NCI-H226 (cell line): ENCODE data around the gene TMEM247.

Experiments
- DNase-seq: peaks from one replicate; pipeline ENCODE4 v3.0.0-alpha.2; 2015

TMEM247 gene

DNA sequence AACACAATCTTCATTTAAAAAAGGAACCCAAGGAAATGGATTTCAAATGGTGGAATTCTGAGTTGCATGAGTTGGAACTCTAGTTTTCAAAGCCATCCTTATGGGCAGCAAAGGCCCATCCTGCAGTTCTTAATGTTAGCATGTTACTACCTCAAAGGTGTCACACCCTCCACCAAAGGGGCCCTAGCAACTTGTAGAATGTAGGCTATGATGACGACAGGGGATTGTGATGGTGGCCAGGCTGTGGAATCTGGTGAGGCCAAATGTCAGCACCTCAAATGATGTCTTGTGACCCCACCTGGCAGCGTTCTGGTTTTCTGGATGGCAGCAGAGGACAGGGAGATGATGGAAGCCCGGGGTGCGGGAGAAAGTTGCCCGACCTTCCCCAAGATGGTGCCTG, at the start of gene TMEM247:
TMEM247 (plus strand) TSS at position 301 of the 400 bp plus-strand sequence.
- no peak for DNase-seq

- DNase-seq = no peak
Measured at GRCh38 chr2:46430413-46430812, 49.0 kb upstream of the TMEM247 start.

- no peak for DNase-seq
Measured at GRCh38 chr2:46430992-46431391, 48.4 kb upstream of the TMEM247 start.

DNA sequence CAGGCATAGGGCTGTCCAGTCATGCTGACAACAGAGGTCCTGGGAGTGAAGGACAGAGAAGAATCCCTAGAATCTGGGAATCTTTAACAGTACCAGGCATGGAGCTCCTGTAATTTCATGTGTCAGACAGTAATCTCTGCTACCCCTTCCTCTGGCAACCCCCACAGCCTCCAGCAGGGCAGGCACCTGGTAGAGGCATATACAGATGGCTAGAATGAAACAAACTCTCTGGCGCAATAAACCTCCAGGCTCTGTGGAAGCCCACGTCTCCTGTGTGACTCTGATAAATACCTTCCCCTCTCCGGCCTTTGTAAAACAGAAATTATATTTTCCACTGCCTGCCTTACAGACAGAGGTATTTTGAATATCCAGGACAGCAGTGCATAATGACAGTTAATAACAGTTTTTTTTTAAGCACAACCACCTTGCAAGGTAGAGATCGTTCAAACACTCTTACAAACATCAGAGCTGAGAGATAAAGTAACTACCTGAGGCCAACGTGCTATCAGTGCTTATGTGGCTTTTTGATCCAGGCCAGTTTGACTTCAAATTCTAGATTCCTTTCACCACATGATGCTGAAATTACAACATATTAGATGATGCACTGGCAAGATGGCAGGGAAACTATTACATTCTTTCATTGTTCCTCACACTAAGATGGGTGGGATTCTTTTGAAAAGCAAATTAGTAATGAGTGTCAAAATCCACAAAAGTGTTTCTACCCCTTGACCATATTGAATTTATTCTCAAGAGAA, 47.7 kb upstream of the TMEM247 start:
- DNase-seq = peak; percentile 57

- peak; percentile 16 for DNase-seq
Measured at GRCh38 chr2:46434851-46435273, 44.5 kb upstream of the TMEM247 start.

DNA sequence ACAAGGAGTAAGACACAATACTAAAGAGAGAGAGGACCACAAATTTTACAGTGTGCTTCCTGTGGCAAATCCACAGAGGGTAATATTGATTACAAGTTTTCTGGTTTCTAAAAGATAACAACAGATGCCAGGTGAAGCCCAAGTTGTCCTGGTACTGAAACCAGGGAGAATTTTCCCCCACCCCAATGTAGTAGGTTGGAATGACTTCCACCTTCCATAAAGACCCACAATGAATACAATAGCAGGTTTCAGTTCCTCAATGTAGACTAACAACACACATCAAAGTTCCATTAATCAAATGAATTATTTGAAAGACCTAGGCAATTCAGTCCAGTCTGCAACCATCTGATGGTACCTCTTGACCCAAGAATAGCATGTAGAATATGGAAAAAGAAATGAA, 44.0 kb upstream of the TMEM247 start:
- DNase-seq = no peak

DNA sequence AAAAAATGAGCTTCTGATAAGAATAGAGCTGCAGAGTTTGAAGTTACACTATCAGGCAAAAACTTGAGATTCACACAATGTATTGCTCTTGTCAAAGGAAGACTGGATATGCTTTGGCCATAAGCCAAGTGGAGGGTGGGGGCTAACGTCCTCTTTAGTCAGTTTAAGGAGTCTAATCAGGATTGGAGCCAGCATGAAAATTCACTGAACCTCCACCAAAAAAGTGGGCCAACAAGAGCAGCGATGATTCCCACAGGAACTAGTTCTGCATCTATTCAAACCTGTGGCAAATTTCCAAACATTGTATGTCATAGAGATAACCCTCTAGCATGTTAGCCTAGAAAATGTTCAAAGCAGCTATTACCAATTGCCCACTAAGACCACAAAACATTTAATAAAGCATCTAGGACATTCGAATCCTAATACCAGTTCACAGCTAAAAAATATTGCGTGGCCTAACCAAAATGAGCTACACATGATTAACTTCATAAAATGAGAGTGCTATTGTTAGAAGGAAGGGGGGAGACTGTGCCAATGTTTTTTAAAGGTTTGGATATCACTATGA, 43.5 kb upstream of the TMEM247 start:
- peak; percentile 13 for DNase-seq

DNA sequence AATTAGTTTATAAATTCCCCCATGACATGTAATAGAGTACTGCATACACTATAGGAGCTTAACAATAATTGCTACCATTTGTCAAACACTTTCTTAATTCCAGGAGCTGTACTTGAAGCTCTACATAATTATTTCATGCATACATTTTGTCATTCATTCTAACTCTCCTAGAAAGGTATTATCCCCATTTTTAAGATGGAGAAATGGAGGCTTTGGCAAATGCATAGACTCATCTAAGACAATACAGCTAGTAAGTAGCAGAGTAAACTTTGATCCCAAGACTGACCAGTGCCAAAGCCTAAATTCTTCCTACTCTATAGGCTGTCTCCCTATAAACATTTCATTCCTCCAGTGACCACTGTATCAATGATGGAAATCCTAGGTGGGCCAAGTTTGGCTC, 42.6 kb upstream of the TMEM247 start:
- no peak for DNase-seq

GRCh38 chr2:46438102-46438501, 41.3 kb upstream of the TMEM247 start:
- DNase-seq = no peak

DNA sequence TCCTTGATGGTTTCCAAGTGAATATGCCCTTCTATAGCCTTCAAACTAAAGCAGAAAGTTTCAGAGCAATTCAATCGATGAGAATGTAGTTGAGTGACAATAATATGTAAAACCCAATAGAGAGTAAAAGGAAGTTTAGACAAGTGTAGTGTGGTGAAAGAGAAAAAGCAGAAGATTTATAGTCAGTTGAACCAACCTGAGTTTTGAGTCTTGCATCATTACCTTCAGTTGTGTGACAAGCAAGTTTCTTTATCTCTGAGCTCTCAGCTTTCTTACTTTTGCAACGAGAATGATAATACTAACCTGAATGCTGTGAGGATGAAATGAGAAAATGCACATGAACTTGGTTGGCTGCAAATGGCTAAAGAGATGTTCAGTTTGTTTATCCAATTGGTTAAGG, 40.6 kb upstream of the TMEM247 start:
- no peak for DNase-seq

GRCh38 chr2:46439582-46439981, 39.8 kb upstream of the TMEM247 start:
- no peak for DNase-seq

GRCh38 chr2:46441838-46442712, 37.3 kb upstream of the TMEM247 start:
- no peak for DNase-seq

DNA sequence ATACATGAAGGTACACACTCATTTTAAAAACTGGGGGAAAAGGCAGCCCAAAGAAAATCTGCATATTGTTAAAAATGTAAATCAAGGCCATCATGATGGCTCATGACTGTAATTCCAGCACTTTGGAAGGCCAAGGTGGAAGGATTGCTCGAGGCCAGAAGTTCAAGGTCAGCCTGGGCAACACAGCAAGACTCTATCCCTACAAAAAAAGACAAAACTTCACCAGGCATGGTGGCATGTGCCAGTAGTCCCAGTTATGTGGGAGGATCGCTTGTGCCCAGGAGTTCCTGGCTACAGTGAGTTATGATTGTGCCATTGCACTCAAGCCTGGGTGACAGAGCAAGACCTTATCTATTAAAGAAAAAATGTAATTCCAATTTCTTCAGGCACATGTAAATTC, 34.6 kb upstream of the TMEM247 start:
- no peak for DNase-seq

GRCh38 chr2:46445556-46445955, 33.8 kb upstream of the TMEM247 start:
- DNase-seq = no peak

- no peak for DNase-seq
Measured at GRCh38 chr2:46446871-46447568, 32.3 kb upstream of the TMEM247 start.

DNA sequence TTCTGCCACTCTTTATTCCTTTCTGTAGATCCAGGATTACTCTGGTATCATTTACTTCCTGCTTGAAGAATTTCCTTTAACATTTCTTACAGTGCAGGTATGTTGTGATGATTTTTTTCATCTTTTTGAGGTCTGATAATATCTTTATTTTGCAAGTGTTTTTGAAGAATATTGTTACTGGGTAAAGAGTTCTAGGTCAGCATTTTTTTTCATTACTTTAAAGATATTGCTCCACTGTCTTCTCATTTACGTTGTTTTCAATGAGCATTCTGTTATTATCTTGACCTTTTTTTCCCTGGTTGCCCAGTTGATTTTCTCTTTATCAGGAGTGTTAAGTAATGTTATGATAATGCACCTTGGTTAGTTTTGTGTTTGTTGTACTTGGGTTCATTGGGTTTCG, 31.7 kb upstream of the TMEM247 start:
- no peak for DNase-seq

GRCh38 chr2:46448111-46448510, 31.3 kb upstream of the TMEM247 start:
- DNase-seq = no peak

- no peak for DNase-seq
Measured at GRCh38 chr2:46448641-46449040, 30.7 kb upstream of the TMEM247 start.

- DNase-seq = no peak
Measured at GRCh38 chr2:46449700-46450099, 29.7 kb upstream of the TMEM247 start.

GRCh38 chr2:46451131-46451711, 28.1 kb upstream of the TMEM247 start:
- DNase-seq = no peak

DNA sequence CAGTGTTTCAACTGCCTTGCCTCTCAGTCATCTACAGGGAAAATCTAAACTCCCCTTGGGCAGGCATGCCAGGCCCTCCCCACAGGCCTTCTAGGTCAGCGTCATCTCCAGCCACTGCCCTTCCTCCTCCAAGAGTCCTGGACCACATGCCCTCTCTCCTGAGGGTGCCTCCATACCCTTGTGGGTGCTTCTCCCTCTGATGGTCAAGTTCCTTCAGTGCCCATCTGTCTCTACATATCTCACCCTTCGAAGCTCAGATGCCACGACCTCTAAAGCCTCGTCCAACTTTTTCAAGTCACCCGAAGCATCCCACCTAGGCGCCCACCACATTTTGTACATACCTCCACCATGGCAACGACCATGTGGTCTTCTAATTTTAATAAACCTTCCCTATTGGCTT, 22.6 kb upstream of the TMEM247 start:
- no peak for DNase-seq

GRCh38 chr2:46458763-46459500, 20.4 kb upstream of the TMEM247 start:
- DNase-seq = no peak
